GM18505 (cell line): ENCODE results near the gene HOXD8.

Experiments used
- ATAC-seq: cut with Tn5 transposase; IDR thresholded peaks from one replicate; pipeline ENCODE4 v1.9.1; 2021; ENCODE audit not compliant: unreplicated experiment
- POLR2A ChIP-seq: IDR thresholded peaks from 4 replicates; pipeline ENCODE4 v1.6.1; 2011; ENCODE audit warnings: borderline replicate concordance; ENCODE audit not compliant: insufficient read depth, insufficient read length; ENCODE audit errors: extremely low read depth

Gene HOXD8

GRCh38 chr2:176175709-176176607 is 46.5 kb downstream of the HOXD8 start:
- no peak for ATAC-seq
- no peak for TF ChIP-seq POLR2A

GRCh38 chr2:176177580-176178037 is 48.1 kb downstream of the HOXD8 start:
- ATAC-seq = no peak
- TF ChIP-seq POLR2A = no peak

DNA sequence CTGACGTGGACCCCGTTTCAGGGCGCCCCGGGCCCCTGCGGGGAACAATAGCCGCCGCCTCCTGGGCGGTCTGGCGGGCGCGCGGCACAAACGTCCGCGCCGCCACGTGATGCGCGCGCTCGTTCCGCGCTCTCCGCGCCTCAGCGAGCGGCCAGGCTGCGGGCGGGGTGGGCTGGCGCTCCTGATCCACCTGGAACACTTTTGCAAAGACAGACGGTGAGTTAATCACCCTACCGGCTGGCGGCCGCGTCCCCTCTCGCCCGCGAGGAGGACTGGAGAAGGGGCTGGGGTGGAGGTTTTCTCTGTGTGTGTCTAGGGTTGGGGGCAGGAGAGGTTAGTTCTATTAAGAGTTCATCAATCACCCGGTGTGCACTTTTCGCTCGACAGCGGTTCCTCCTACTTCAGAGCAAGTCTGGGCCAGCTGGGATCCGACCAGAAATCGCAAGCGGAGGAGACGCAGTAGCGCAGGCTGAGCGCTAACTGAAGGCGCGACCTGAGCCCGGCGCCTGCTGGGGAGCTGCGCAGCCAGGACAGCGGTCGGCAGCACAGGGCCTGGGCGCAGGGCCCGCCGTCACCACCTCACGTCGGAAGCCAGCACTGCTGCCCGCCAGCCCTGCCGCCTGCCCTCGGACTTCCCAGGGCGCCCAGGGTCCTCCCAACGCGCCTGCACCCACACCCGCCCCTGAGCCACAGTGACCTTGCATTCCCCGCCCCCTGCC is 48.7 kb downstream of the HOXD8 start:
- no peak for ATAC-seq
- no peak for TF ChIP-seq POLR2A

DNA sequence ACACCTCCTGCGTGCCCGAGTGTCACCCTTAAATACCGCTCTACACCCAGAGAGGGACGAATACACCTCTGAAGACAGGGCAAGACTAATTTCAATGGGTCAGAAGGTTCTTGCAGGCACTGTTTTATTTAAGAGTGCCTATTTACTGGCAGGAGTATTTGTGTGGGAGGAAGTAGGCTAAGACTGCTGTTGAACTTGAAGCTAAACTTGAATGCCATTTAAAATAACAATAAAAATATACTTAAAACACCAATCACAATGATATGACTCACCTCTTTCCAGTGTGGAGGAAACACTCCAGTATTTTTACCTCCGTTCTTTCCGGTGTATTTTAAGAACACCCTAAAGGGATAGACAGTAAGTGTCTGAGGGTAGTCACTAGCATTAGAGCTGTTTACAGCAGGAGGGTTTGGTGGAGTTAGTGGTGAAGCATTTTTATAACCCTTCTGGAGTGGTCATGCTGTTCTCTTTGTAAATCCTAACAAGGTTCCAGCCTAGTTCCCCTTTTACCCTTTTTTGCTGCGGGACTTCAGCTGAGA is 49.3 kb downstream of the HOXD8 start:
- no peak for ATAC-seq

GRCh38 chr2:176181551-176181950 is 52.0 kb downstream of the HOXD8 start:
- TF ChIP-seq POLR2A = no peak
- ATAC-seq = no peak

More for the DNA sequence above, 49.3 kb downstream of the HOXD8 start:
- TF ChIP-seq POLR2A = no peak
